ENCODE data around the gene TXNDC12. TPM values are rescaled to one million over a fixed set of nuclear protein-coding genes. Genes with fewer than 3 reads are reported as not detected.

TXNDC12 gene
- total RNA-seq, 1 experiment from 2014 or later: 48.3 TPM

DNA sequence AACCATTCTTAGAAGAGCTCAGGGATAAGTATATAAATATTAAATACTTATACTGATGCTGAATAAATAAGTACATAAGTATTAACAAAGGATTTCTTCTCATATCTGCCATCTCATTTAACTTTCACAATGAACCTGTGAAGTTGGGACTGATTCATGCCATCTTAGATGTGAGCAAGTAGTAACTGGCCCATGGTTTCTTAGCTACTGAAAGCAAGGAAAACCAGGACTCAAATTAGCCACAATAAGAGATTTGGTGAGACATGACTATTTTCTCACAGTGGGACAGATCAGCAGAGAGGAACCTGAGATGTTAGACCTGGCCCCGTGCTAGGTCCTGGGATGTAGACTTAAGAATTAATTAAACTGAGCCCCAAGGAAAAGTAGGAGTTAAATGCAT is 56.3 kb downstream of the TXNDC12 start:
- no peak for DNase-seq (ENCODE audit: low spot score)

DNA sequence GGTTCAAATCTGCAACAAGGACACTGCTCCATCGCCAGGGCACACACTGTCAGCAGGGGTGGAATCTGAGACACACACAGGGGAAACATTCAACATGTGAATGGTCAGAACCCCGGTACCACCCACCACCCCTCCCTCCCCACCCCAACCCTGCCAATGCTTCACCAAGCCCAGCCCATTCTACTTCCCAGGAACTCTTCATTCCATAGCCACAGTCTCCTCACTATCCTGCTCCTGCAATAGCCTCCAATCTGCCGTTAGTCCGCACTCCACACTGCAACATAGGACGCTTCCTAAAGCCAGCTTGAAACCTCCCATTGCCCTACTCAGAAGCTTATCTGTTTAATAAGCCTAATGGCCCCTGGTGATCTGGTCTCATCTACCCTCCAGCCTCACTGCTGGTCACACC is 57.0 kb downstream of the TXNDC12 start:
- no peak for DNase-seq (ENCODE audit: low spot score)

DNA sequence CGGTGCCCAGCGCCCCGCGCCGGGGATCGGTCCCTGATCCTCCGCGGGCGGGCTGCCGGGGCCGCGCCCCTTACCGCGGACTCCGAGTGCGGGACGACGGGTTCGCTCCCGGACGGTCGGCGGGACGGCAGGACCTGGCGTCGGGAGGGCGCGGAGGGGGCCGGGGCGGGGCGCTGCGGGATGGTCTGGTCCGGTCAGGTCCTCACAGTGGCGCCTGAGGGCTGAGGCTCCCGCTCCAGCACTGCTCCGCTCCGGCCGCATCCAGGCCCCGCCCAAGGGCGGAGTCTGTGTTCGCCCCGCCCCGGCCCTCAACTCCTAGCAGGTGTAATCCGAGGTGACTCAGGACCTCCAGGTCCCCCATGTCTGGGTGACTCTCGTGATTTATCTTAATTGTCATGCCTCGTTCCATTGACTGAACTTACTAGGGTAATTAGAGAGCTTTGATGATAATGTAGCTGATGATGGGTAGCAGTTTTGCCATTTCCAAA is 64.5 kb downstream of the TXNDC12 start, which contains the start of gene RAB3B:
RAB3B (minus strand) TSS at position 223 of the 488 bp plus-strand sequence. CDS start 13,583 bp downstream, outside the sequence.
- peak; percentile 69 for DNase-seq (ENCODE audit: low spot score)

DNA sequence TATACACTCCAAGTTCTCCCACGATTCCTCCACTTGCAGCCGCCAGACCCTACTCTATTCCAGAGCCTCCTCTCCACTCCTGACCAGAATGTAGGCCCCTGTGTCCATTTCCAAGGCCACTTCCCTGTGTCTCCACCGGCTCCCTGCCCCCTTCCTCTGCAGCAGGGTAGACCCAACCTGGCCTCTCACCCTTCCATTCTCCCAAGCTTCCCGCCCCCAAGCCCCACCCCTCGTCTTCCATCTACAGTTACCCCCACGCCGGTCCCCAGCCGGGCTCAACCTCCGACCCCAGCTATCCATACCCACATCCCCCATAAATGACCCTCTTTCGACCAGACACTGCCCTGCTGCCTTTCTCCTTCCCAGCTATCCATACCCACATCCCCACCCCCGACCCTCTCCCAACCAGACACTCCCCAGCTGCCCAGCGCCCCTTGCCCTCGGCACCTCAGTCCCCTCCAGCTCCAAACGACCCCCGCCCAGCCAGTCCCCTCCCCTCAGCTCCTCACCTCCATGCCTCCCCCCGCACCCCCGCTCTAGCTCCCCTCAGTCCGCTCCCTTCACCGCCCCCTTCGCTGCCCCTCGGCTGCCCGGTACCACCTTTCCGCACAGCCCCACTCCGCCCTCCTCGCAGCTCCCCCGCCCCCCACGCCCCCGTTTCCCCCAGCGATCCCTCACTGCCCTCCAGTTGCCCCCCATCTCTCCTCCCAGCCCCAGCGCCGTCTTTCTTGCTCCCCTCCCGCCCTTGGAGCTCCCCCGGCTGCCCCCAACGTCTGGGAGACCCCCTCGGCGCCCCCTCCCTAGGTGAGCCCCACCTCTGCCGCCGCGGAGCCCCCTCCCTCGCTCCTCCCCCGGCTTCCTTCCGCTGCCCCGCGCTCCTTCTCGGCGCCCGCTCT is 65.2 kb downstream of the TXNDC12 start:
- no peak for DNase-seq (ENCODE audit: low spot score)

GRCh38 chr1:51988254-51988653 is 66.7 kb downstream of the TXNDC12 start:
- no peak for DNase-seq (ENCODE audit: low spot score)

GRCh38 chr1:51986718-51987117 is 68.3 kb downstream of the TXNDC12 start:
- DNase-seq (ENCODE audit: low spot score): no peak

GRCh38 chr1:51982161-51982560 is 72.8 kb downstream of the TXNDC12 start:
- no peak for DNase-seq (ENCODE audit: low spot score)

DNA sequence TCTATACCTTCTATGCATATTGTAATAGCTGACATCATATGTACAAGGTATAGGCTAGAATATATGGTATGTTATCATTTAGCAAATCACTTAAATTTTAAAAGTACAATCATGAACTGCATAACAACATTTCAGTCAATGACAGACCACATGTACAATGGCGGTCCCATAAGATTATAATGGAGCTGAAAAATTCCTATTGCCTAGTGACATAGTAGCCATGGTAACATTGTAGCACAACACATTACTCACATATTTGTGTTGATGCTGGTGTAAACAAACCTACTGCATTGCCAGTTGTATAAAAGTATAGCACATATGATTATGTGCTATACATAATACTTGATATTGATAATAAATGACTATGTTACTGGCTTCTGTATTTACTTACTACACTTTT is 73.4 kb downstream of the TXNDC12 start:
- no peak for DNase-seq (ENCODE audit: low spot score)

DNA sequence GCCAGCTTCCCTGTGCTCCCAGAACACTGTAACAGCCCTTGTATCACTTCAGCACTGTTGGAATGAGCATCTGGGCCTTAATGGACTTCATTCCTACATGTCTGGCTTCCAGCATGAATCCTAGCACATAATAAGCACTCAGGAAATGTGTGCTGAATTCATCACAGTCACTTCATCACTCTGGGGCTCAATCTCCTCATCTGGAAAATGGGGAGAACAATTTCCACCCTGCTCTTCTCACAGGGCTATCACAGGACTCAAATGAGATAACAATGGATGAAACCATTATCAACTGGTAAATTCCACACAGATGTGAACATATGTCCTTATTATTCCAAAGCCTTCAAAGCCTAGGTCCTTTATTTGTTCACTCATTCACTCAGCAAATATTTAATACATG is 76.9 kb downstream of the TXNDC12 start:
- no peak for DNase-seq (ENCODE audit: low spot score)

- no peak for DNase-seq (ENCODE audit: low spot score)
These were observed 78.0 kb downstream of the TXNDC12 start for GRCh38 chr1:51976846-51977602.

DNA sequence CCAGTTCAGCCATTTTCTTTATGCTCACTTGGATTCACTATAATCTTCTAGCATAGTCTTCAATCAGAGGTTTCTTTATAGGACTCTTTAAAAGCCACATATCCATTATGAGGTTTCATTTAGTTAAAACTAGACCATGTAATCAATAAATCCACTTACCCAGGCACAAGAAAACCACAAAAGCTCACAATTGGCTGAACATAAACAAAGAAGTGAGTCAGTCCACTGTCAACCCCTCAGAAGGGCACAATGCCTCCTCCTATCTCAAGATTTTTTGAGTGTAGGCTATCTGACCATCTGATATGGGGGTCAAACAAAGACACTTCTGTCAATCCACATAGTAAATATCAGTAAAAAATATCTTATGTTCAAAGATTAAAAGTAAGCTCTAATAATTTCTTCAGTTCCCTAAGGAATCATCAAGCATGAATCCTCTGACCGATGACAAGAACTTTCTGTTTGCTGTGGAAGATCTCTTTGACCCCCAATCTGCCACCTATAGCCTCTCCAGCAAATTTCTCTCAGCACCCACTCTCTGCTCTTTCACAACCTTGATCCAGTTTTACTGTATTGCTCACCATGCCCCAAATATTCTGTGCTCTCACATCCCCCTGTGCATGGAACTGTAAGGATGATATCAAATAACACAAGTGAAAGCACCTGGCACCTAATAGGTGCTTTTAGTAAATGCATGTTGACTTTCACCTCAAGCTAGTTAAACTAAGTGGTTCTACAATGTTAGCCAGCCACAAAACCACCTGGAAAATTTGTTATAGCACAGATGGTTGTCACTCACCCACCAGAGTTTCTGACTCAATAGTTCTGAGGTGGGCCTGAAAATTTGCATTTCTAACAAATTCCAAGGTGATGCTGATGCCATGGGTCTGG is 81.2 kb downstream of the TXNDC12 start:
- DNase-seq (ENCODE audit: low spot score): peak; percentile 6

Other genes starting within 250 kb of the TXNDC12 start
- gene NRDC, start 176.5 kb downstream of the TXNDC12 start, total RNA-seq (2014; rRNA removed; shearing (Covaris generic)): 41.5 and 63.0 TPM in 2 replicates
- gene RAB3B, start 64.5 kb downstream of the TXNDC12 start, total RNA-seq (2014; rRNA removed; shearing (Covaris generic)): 7.4 and 9.0 TPM in 2 replicates
- gene KTI12, start 21.4 kb downstream of the TXNDC12 start, total RNA-seq (2014; rRNA removed; shearing (Covaris generic)): 6.8 and 8.2 TPM in 2 replicates
- gene BTF3L4, start 1.1 kb upstream of the TXNDC12 start, total RNA-seq (2014; rRNA removed; shearing (Covaris generic)): 62.7 and 72.4 TPM in 2 replicates
- 17.6 and 20.2 TPM in 2 replicates for gene ZFYVE9, start 86.9 kb upstream of the TXNDC12 start, total RNA-seq (2014; rRNA removed; shearing (Covaris generic))